Measurements from ENCODE around the gene TMED1. TPM values are rescaled to one million over a fixed set of nuclear protein-coding genes. Genes with fewer than 3 reads are reported as not detected.

The TMED1 gene
- total RNA-seq, 1 experiment from 2014 or later = 32.3 TPM

DNA sequence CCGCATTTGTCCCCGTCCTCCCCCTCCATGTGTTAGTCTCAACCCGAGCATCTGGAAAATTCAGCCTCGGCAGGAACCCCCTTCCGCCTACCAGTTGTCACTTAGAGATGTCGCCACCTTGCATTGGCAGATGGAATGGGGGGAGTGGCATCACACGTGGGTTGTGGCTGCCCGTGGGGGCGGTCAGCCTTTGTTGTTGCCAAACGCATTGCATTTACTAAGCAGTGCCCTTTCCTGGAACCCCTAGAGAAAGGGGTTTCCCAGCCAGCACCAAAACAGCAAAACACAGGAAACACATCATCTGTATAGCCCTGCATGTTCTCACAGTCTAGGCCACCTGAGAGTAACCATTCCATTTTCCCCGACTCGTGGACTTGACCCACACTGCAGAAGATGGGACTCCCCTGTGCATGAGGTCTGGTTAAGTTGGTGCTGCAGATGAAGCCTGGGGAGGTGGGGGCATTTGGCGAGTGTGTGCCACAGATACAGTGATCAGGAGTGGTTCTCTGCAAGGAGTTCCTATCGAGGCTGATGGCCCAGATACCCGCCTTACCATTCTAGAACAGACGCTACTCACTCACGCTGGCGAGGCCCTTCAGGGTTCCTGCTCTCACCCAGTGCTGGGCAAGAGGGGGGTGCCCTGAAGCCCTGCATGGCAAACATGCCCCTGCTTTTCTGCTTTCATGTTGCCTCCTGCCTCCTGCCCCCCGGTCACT is 38.3 kb downstream of the TMED1 start:
- no peak overlapping the region for H4K8ac ChIP-seq (replicated peaks; ENCODE audit: insufficient read length, low read depth, low read length)
- Mint-ChIP-seq H3K9me3 (no peaks in the 10 kb centered on the region), H3K36me3 (ENCODE audit: insufficient read depth in 1 of 3, low read depth in 3 of 3) (peaks cover 16 to 78% (median 66%) of the 10 kb centered on the region in 3 experiments; a peak in 6 of 7 replicates), H3K4me1 (no peaks in the 10 kb centered on the region), H3K4me3 (no peak overlapping the region), H3K27me3 (ENCODE audit: low read depth) (no peaks in the 10 kb centered on the region), H3K27ac (no peak overlapping the region)
- H3K9ac ChIP-seq (ENCODE audit: extremely low read depth, insufficient read length, low read length) = no peak overlapping the region
- no peaks in the 10 kb centered on the region for H3K23me2 ChIP-seq (ENCODE audit: insufficient read length, low read depth, low read length, poor library complexity, severe bottlenecking)
- H3K4me1 ChIP-seq (ENCODE audit: insufficient read depth, low read length) = no peaks in the 10 kb centered on the region
- TF ChIP-seq, protein P1, sequence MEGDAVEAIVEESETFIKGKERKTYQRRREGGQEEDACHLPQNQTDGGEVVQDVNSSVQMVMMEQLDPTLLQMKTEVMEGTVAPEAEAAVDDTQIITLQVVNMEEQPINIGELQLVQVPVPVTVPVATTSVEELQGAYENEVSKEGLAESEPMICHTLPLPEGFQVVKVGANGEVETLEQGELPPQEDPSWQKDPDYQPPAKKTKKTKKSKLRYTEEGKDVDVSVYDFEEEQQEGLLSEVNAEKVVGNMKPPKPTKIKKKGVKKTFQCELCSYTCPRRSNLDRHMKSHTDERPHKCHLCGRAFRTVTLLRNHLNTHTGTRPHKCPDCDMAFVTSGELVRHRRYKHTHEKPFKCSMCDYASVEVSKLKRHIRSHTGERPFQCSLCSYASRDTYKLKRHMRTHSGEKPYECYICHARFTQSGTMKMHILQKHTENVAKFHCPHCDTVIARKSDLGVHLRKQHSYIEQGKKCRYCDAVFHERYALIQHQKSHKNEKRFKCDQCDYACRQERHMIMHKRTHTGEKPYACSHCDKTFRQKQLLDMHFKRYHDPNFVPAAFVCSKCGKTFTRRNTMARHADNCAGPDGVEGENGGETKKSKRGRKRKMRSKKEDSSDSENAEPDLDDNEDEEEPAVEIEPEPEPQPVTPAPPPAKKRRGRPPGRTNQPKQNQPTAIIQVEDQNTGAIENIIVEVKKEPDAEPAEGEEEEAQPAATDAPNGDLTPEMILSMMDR (conservative IDR thresholded peaks at IDR 0.05) = no peak
- H3K56ac ChIP-seq (ENCODE audit: insufficient read length, low read depth, low read length) = no peak overlapping the region
- H2BK5ac ChIP-seq (ENCODE audit: insufficient read length, low read length) = no peak overlapping the region
- no peak overlapping the region for H3T11ph ChIP-seq (ENCODE audit: low read length)
- no CpG with 5 or more reads among the region's 19 CpGs for WGBS (ENCODE audit: extremely low coverage, insufficient read length, low lambda C conversion rate)
- H3K27ac ChIP-seq (ENCODE audit: insufficient read length, low read depth, low read length) = no peak overlapping the region
- no peaks in the 10 kb centered on the region for H3K79me2 ChIP-seq (ENCODE audit: insufficient read depth, low read length)
- H3K4ac ChIP-seq (ENCODE audit: low read depth, low read length) = no peak overlapping the region
- H2BK20ac ChIP-seq (ENCODE audit: low read depth, low read length, poor library complexity, severe bottlenecking) = no peak overlapping the region
- no peak overlapping the region for H3K4me2 ChIP-seq (ENCODE audit: insufficient read depth, insufficient read length, low read length)
- H2BK15ac ChIP-seq (ENCODE audit: low read depth, low read length) = no peak overlapping the region
- H2BK120ac ChIP-seq (ENCODE audit: low read depth, low read length, poor library complexity, severe bottlenecking) = no peak overlapping the region
- no peak overlapping the region for H3K14ac ChIP-seq (ENCODE audit: insufficient read depth, low read length)
- H4K20me1 ChIP-seq (ENCODE audit: control insufficient read depth, insufficient read depth, insufficient read length) = no peaks in the 10 kb centered on the region
- H3K27me3 ChIP-seq (ENCODE audit: insufficient read depth, low read length) = no peaks in the 10 kb centered on the region
- H2AK5ac ChIP-seq (ENCODE audit: insufficient read length, low read length) = no peak overlapping the region
- H3K18ac ChIP-seq (ENCODE audit: insufficient read length, low read depth, low read length) = no peak overlapping the region
- no peak overlapping the region for H4K91ac ChIP-seq (ENCODE audit: insufficient read length, low read depth, low read length)
- no peaks in the 10 kb centered on the region for H3K79me1 ChIP-seq (ENCODE audit: insufficient read depth, low read depth, low read length, poor library complexity, severe bottlenecking)
- H4K5ac ChIP-seq (ENCODE audit: insufficient read length, low read depth, low read length) = no peak overlapping the region
- DNase-seq = no peak
- H3K9me3 ChIP-seq (ENCODE audit: control insufficient read depth, low read depth, low read length) = no peaks in the 10 kb centered on the region
- H2BK12ac ChIP-seq (ENCODE audit: insufficient read length, low read depth, low read length) = no peak overlapping the region
- H2AFZ ChIP-seq (ENCODE audit: low read length) = no peak overlapping the region
- H3K23ac ChIP-seq (ENCODE audit: insufficient read length, low read depth, low read length) = no peak overlapping the region

All from H9 (cell line).